ENCODE measurements around the gene NPDC1. TPM values are rescaled to one million over a fixed set of nuclear protein-coding genes. Genes with fewer than 3 reads are reported as not detected.

The NPDC1 gene
- total and polyA plus RNA-seq, 2 of the 8 experiments (the other 6 are each of a cell fraction or from before 2014, with no cell fraction given): 26.2 to 44.1 TPM

- no peak for TF ChIP-seq RNF2 (IDR thresholded peaks at IDR 0.05; ENCODE audit: borderline replicate concordance, low read depth, low read length, missing control alignments, poor library complexity, severe bottlenecking)
- TF ChIP-seq SIRT6 (IDR thresholded peaks at IDR 0.05; ENCODE audit: low read length): no peak
- TF ChIP-seq EGR1 (IDR thresholded peaks at IDR 0.05; ENCODE audit: borderline replicate concordance, low read depth, low read length): no peak
- no peak for TF ChIP-seq KDM4A (IDR thresholded peaks at IDR 0.05; ENCODE audit: low read depth, low read length, severe bottlenecking)
Observed at GRCh38 chr9:137026384-137026783, 19.6 kb downstream of the NPDC1 start (continued).
